A549 (cell line): ENCODE results near the gene LIMD2.

ENCODE experiments used
- CTCF ChIP-seq: fragments of >200 bp; sonication (Bioruptor Twin); formaldehyde crosslinking; IDR thresholded peaks from 3 replicates; pipeline ENCODE4 v1.5.1; 2016
- E2F6 ChIP-seq: IDR thresholded peaks from 2 replicates; pipeline ENCODE4 v1.6.1; 2012; ENCODE audit warnings: low read depth, borderline replicate concordance
- KDM1A ChIP-seq: fragments of 200-600 bp; sonication (generic); IDR thresholded peaks from 2 replicates; pipeline ENCODE4 v1.6.1; 2016; ENCODE audit warnings: low read depth, mild to moderate bottlenecking
- POLR2A ChIP-seq: IDR thresholded peaks from 2 replicates; pipeline ENCODE4 v1.6.1; 2012; ENCODE audit warnings: mild to moderate bottlenecking, low read length
- ZNF302 ChIP-seq: fragments of 250-450 bp; sonication (Bioruptor Pico); IDR thresholded peaks from 2 replicates; pipeline ENCODE4 v1.9.0; 2021; ENCODE audit warnings: inconsistent platforms, mild to moderate bottlenecking, moderate library complexity

GRCh38 chr17:63658366-63658765, 41.6 kb downstream of the LIMD2 start:
- TF ChIP-seq POLR2A (no peak), KDM1A (no peak), E2F6 (no peak), CTCF (no peak), ZNF302 (CRISPR knock-in tag) (no peak)
